K562 (cell line): Measurements from ENCODE around the gene ILDR1. TPM values are rescaled to one million over a fixed set of nuclear protein-coding genes. Genes with fewer than 3 reads are reported as not detected.

Experiments
- ATAC-seq: fragments of 200-7000 bp; cut with Tn5 transposase; 3 replicates; pipeline ENCODE4 v1.9.1; 2020; ENCODE audit warnings: moderate library complexity
- BruUV-seq: library from RNA; stranded (reverse); fragments of 400-500 nt; replicated peaks from 2 replicates; lab custom pipeline; 2021; lab: Mats Ljungman, UMichigan
- CTCF ChIA-PET: fragments of 300-600 bp; formaldehyde crosslinking; extraction: SDS; loops from one replicate; lab custom pipeline; 2021; ENCODE audit warnings: low intra/inter-chr PET ratio; lab: Yijun Ruan, JAX
- POLR2A ChIA-PET: fragments of 300-600, 350-650 bp; sonication (Branson Sonifier 250); formaldehyde crosslinking; extraction: SDS; loops from one replicate; lab custom pipeline; 2021; ENCODE audit warnings: antibody characterized with exemption, inconsistent platforms; lab: Yijun Ruan, JAX
- DNase-seq, 4 experiments: peaks; one replicate each; pipeline versions ENCODE4 v3.0.0 to v3.0.0-alpha.2; 2011 to 2018; ENCODE audit warnings: low spot score in 3 of 4, mixed read lengths in 3 of 4; ENCODE audit errors: extremely low read depth in 1 of 4
- FAIRE-seq: peaks from 2 replicates; lab custom pipeline; 2011; peaks lifted over from hg19 to GRCh38; lab: Jason Lieb, UNC
- H2AFZ ChIP-seq: 2 replicates; pipeline ENCODE4 v1.6.0; 2011; ENCODE audit warnings: low read depth, low read length, control low read depth, inconsistent platforms
- H3K27ac ChIP-seq: fragments of 200-600 bp; 3 replicates; pipeline ENCODE4 v1.8.0; 2011; ENCODE audit warnings: low read depth, mild to moderate bottlenecking, control low read depth, inconsistent platforms, low read length, moderate library complexity, mixed read lengths; ENCODE audit errors: extremely low read depth
- H3K27me3 ChIP-seq, 2 experiments: fragments of 300-600 bp in 1 of 2; 2 replicates in 1 of 2; 3 replicates in 1 of 2; pipeline versions ENCODE4 v1.6.0 to v1.8.0; 2011; ENCODE audit warnings: inconsistent platforms in 2 of 2, low read length in 2 of 2, mild to moderate bottlenecking in 1 of 2, mixed read lengths in 1 of 2, moderate library complexity in 1 of 2; ENCODE audit not compliant: control insufficient read depth in 2 of 2, insufficient read depth in 2 of 2
- H3K36me3 ChIP-seq: fragments of 300-600 bp; 3 replicates; pipeline ENCODE4 v1.8.0; 2011; ENCODE audit warnings: mild to moderate bottlenecking, low read length, inconsistent platforms; ENCODE audit not compliant: control insufficient read depth, insufficient read depth
- H3K4me1 ChIP-seq, 2 experiments: fragments of 200-600 bp in 1 of 2; replicated peaks in 1 of 2; 2 replicates in 1 of 2; 3 replicates in 1 of 2; pipeline versions ENCODE4 v1.5.1 to v1.8.0; 2011; ENCODE audit warnings: inconsistent platforms in 2 of 2, low read length in 2 of 2, mild to moderate bottlenecking in 1 of 2, mixed read lengths in 1 of 2, moderate library complexity in 1 of 2; ENCODE audit not compliant: control insufficient read depth in 2 of 2, insufficient read depth in 2 of 2
- H3K4me2 ChIP-seq: 2 replicates; pipeline ENCODE4 v1.6.1; 2011; ENCODE audit warnings: low read length, control low read depth, inconsistent platforms, mixed read lengths; ENCODE audit not compliant: insufficient read depth
- H3K4me3 ChIP-seq: fragments of 200-600 bp; sonication (generic), shearing (Covaris generic); 2 replicates; pipeline ENCODE4 v1.5.1; 2016; ENCODE audit warnings: control low read depth, inconsistent platforms
- H3K79me2 ChIP-seq: fragments of 200-600 bp; 3 replicates; pipeline ENCODE4 v1.8.0; 2011; ENCODE audit warnings: low read length, inconsistent platforms; ENCODE audit not compliant: control insufficient read depth, insufficient read depth
- H3K9ac ChIP-seq, 2 experiments: 2 replicates each; pipeline versions ENCODE4 v1.6.0 to v1.6.1; 2011; ENCODE audit warnings: low read depth in 2 of 2, low read length in 2 of 2, control low read depth in 1 of 2, inconsistent platforms in 1 of 2, mild to moderate bottlenecking in 1 of 2, mixed read lengths in 1 of 2; ENCODE audit not compliant: insufficient read depth in 1 of 2
- H3K9me1 ChIP-seq: one replicate; pipeline ENCODE4 v1.6.0; 2011; ENCODE audit warnings: inconsistent platforms, mild to moderate bottlenecking, low read length, moderate library complexity; ENCODE audit not compliant: control insufficient read depth, insufficient read depth
- H3K9me3 ChIP-seq: replicated peaks from 2 replicates; pipeline ENCODE4 v1.5.1; 2011; ENCODE audit warnings: low read depth, low read length, inconsistent platforms; ENCODE audit not compliant: control insufficient read depth, insufficient read depth
- H4K20me1 ChIP-seq: replicated peaks from 2 replicates; pipeline ENCODE4 v1.6.1; 2011; ENCODE audit warnings: low read length, inconsistent platforms, mixed read lengths; ENCODE audit not compliant: control insufficient read depth, insufficient read depth
- ASH1L ChIP-seq: fragments of 450-650 bp; IDR thresholded peaks from 2 replicates; pipeline ENCODE4 v1.6.1; 2018; ENCODE audit warnings: borderline replicate concordance, mild to moderate bottlenecking, low read depth; ENCODE audit not compliant: partially characterized antibody
- FOXM1 ChIP-seq, 2 experiments: fragments of 450-650 bp in 1 of 2; sonication (generic) in 1 of 2; formaldehyde crosslinking in 1 of 2; IDR thresholded peaks; 2 replicates each; pipeline versions ENCODE4 v1.6.1 to v1.9.0; 2017 to 2022; ENCODE audit warnings: low read depth in 2 of 2, mild to moderate bottlenecking in 2 of 2, missing genetic modification reagents in 1 of 2, moderate library complexity in 1 of 2
- PHF20 ChIP-seq: fragments of 450-650 bp; IDR thresholded peaks from 2 replicates; pipeline ENCODE4 v1.6.1; 2018; ENCODE audit not compliant: partially characterized antibody
- PML ChIP-seq: IDR thresholded peaks from 2 replicates; pipeline ENCODE4 v1.6.1; 2012; ENCODE audit warnings: low read length, inconsistent platforms
- POLR2G ChIP-seq: fragments of 200-400 bp; formaldehyde crosslinking; IDR thresholded peaks from 2 replicates; pipeline ENCODE4 v1.6.1; 2017; ENCODE audit warnings: low read depth, mild to moderate bottlenecking, antibody characterized with exemption, low read length, moderate library complexity
- SRSF3 ChIP-seq: fragments of 200-400 bp; formaldehyde crosslinking; IDR thresholded peaks from 2 replicates; pipeline ENCODE4 v1.6.1; 2016; ENCODE audit warnings: mild to moderate bottlenecking, low read length, moderate library complexity; ENCODE audit not compliant: insufficient read depth
- U2AF1 ChIP-seq: fragments of 200-400 bp; formaldehyde crosslinking; optimal IDR thresholded peaks from 2 replicates; pipeline ENCODE3; 2017; ENCODE audit warnings: mild to moderate bottlenecking, low read depth, low read length, moderate library complexity
- ZC3H4 ChIP-seq: sonication (generic); formaldehyde crosslinking; IDR thresholded peaks from 2 replicates; pipeline ENCODE4 v1.9.0; 2021; ENCODE audit warnings: missing genetic modification reagents, borderline replicate concordance
- ZNF140 ChIP-seq: fragments of 250-450 bp; sonication (Bioruptor Pico); IDR thresholded peaks from 2 replicates; pipeline ENCODE4 v1.8.0; 2021; ENCODE audit warnings: moderate library complexity, mild to moderate bottlenecking, inconsistent platforms
- ZNF699 ChIP-seq: fragments of 250-450 bp; sonication (Bioruptor Pico); IDR thresholded peaks from 2 replicates; pipeline ENCODE4 v1.8.0; 2021; ENCODE audit warnings: mild to moderate bottlenecking, moderate library complexity; ENCODE audit not compliant: insufficient replicate concordance
- ZNF77 ChIP-seq: fragments of 250-450 bp; sonication (Bioruptor Pico); IDR thresholded peaks from 2 replicates; pipeline ENCODE4 v1.5.0; 2020
- WGBS: fragments of 100-300 bp; shearing (Covaris generic); methylation state at CpG from one replicate; pipeline ENCODE4 v1.1.6; 2016; ENCODE audit warnings: low coverage, mixed read lengths; ENCODE audit not compliant: insufficient coverage; ENCODE audit errors: missing lambda C conversion rate; 5-methylcytosine and 5-hydroxymethylcytosine counted together
- in situ Hi-C: fragments of 300-500 bp; cut with MboI; formaldehyde crosslinking; loops from 4 replicates; pipeline ENCODE4 v1.15.0; 2018; ENCODE audit warnings: inconsistent platforms, mixed read lengths
- intact Hi-C: fragments of 100-400 bp; cut with micrococcal nuclease; formaldehyde crosslinking; loops from 2 replicates; pipeline ENCODE4 v1.14.2; 2022
- polyA plus RNA-seq, 8 experiments: library from polyadenylated mRNA; depleted of rRNA in 4 of 8; stranded (reverse) in 5 of 8; unstranded in 3 of 8; fragments of >200 nt; fragmentation: Nextera tagmentation in 2 of 8; fragmentation: Illumina TruSeq in 1 of 8; extraction: Ambion mirVana in 2 of 8; extraction: Trizol in 1 of 8; gene quantifications; 2 replicates each; pipeline versions ENCODE4 v1.2.1 to v1.2.3, GENCODE V29; 2011 to 2014; ENCODE audit warnings: inconsistent platforms in 1 of 8, missing spikeins in 1 of 8
- total RNA-seq, 7 experiments: library from RNA; depleted of rRNA in 6 of 7; stranded (reverse); fragments of >200 nt in 6 of 7; fragmentation: Illumina TruSeq in 2 of 7; extraction: Trizol in 2 of 7; gene quantifications; 2 replicates each; pipeline versions ENCODE4 v1.2.1 to v1.2.3, GENCODE V29; 2011 to 2021; ENCODE audit warnings: low replicate concordance in 1 of 7
- TF ChIP-seq, protein P1 (sequence below): fragments of 450-650 bp; IDR thresholded peaks from 2 replicates; pipeline ENCODE4 v1.6.1; 2017; ENCODE audit warnings: antibody characterized with exemption, mild to moderate bottlenecking
- TF ChIP-seq, protein P2 (sequence below): fragments of 450-650 bp; conservative IDR thresholded peaks from 2 replicates; pipeline ENCODE4 v1.6.1; 2016; ENCODE audit warnings: missing genetic modification characterization, low read depth, mild to moderate bottlenecking, control low read depth, missing compliant biosample characterization

ILDR1 gene
- total and polyA plus RNA-seq, 9 of the 15 experiments (the other 6 are each of a cell fraction or from before 2014, with no cell fraction given) = 0.04 TPM; not detected in 8

DNA sequence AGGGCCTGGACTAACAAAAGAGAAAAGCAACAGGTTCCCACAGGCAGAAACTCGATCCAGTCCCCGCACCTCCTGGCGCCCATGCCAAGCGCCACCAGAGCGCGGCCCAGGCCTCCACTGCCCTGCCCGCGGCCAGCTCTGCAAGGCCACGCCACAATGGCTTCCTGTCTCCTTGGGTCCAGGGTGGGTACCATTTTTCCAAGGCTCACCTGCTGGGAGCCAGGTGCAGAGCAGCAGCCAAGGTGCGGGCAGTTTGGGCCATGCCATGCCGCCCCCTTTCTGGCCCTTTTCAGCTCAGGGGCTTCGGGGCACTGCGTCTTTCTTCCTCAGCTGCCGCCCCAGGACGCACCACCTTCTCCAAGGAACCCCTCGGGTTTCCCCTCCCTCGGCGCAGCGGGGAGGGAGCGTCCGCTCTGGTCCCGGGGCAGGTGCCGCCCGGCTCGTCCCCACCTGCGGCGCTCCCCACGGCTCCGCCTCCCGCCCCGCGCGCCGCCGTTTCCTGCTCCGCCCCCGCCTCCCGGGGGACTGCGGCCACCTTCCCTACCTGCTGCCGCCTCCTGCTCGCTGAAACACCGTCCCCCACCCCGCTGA lies at the start of gene ILDR1 (continued):
- no peak for TF ChIP-seq FOXM1 (IDR thresholded peaks at IDR 0.05; ENCODE audit: low read depth)
- no peak for TF ChIP-seq FOXM1 (CRISPR knock-in tag; IDR thresholded peaks at IDR 0.05; ENCODE audit: low read depth)
- TF ChIP-seq ZNF140 (CRISPR knock-in tag) = no peak

DNA sequence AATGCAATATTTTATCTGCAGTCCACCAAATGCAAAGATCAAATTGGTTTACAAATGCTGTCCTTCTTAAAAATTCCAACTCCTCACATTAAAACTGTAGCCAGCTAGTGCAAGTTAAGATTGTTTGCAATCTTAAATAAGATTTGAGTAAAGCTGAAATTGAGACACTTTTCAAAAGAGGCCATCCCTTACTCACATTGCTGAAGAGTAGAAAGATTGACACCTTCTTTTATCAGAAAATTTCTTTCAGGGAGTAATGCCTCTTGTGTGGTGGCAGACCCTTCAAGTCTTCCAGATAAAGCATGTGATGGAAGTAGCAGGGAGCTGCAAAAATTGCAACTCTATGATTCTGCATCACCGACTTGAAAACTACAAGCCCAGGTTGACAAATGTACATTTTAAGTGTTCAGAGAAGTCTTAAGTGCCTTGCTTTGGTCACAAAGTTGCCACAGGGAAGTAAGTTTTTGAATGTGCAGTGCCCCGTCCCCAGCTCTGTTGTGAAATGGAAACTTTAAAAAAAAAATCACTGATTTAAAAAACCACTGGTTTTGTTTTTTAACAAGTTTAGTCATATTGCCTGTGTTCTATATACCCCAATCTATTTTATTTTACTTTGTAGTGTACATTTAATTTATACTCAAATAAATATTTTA lies 45.7 kb upstream of the ILDR1 start:
- Histone ChIP-seq H2AFZ (no peak overlapping the region), H4K20me1 (no peaks in the 10 kb centered on the region), H3K4me1 (no peaks in the 10 kb centered on the region; a peak in 1 of 5 replicates), H3K27ac (no peak overlapping the region), H3K9me1 (no peaks in the 10 kb centered on the region), H3K27me3 (no peaks in the 10 kb centered on the region), H3K79me2 (no peaks in the 10 kb centered on the region), H3K36me3 (no peaks in the 10 kb centered on the region), H3K4me2 (no peak overlapping the region)
- intact Hi-C loops (no loop called here), in situ Hi-C loops (no loop called here)
- ATAC-seq (no peak), FAIRE-seq (no peak)
- ChIA-PET CTCF (no interaction called here), POLR2A (no interaction called here)
- BruUV-seq = no TSS peak
- WGBS = 4% methylated on average over 2 of the region's 2 CpGs
- TF ChIP-seq PHF20 (no peak), ZNF699 (CRISPR knock-in tag) (no peak), PML (no peak), U2AF1 (no peak), ZC3H4 (CRISPR knock-in tag) (no peak), ZNF77 (CRISPR knock-in tag) (no peak), SRSF3 (no peak), POLR2G (no peak), ASH1L (no peak)
- TF ChIP-seq, protein P1, sequence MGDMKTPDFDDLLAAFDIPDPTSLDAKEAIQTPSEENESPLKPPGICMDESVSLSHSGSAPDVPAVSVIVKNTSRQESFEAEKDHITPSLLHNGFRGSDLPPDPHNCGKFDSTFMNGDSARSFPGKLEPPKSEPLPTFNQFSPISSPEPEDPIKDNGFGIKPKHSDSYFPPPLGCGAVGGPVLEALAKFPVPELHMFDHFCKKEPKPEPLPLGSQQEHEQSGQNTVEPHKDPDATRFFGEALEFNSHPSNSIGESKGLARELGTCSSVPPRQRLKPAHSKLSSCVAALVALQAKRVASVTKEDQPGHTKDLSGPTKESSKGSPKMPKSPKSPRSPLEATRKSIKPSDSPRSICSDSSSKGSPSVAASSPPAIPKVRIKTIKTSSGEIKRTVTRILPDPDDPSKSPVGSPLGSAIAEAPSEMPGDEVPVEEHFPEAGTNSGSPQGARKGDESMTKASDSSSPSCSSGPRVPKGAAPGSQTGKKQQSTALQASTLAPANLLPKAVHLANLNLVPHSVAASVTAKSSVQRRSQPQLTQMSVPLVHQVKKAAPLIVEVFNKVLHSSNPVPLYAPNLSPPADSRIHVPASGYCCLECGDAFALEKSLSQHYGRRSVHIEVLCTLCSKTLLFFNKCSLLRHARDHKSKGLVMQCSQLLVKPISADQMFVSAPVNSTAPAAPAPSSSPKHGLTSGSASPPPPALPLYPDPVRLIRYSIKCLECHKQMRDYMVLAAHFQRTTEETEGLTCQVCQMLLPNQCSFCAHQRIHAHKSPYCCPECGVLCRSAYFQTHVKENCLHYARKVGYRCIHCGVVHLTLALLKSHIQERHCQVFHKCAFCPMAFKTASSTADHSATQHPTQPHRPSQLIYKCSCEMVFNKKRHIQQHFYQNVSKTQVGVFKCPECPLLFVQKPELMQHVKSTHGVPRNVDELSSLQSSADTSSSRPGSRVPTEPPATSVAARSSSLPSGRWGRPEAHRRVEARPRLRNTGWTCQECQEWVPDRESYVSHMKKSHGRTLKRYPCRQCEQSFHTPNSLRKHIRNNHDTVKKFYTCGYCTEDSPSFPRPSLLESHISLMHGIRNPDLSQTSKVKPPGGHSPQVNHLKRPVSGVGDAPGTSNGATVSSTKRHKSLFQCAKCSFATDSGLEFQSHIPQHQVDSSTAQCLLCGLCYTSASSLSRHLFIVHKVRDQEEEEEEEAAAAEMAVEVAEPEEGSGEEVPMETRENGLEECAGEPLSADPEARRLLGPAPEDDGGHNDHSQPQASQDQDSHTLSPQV = no peak
- TF ChIP-seq, protein P2, sequence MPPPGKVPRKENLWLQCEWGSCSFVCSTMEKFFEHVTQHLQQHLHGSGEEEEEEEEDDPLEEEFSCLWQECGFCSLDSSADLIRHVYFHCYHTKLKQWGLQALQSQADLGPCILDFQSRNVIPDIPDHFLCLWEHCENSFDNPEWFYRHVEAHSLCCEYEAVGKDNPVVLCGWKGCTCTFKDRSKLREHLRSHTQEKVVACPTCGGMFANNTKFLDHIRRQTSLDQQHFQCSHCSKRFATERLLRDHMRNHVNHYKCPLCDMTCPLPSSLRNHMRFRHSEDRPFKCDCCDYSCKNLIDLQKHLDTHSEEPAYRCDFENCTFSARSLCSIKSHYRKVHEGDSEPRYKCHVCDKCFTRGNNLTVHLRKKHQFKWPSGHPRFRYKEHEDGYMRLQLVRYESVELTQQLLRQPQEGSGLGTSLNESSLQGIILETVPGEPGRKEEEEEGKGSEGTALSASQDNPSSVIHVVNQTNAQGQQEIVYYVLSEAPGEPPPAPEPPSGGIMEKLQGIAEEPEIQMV (tag) = no peak
- TF ChIP-seq, all 486 proteins: peak for 0
- Histone ChIP-seq H3K9me3 (no peaks in the 10 kb centered on the region), H3K9ac (no peak overlapping the region), H3K4me3 (no peak overlapping the region)
- no peak for DNase-seq
